NT2/D1 (cell line): ENCODE data around the gene ARFGAP2.

Source experiments
- DNase-seq: peaks from one replicate; pipeline ENCODE4 v3.0.0-alpha.2; 2011; ENCODE audit warnings: low read depth, low spot score
- H3K27me3 ChIP-seq: 2 replicates; pipeline ENCODE4 v1.6.0; 2011; ENCODE audit warnings: mild to moderate bottlenecking; ENCODE audit not compliant: insufficient read length, insufficient read depth
- H3K36me3 ChIP-seq: 2 replicates; pipeline ENCODE4 v1.6.1; 2011; ENCODE audit warnings: mild to moderate bottlenecking, low read length, mixed read lengths; ENCODE audit not compliant: insufficient read depth, insufficient read length
- H3K4me1 ChIP-seq: 2 replicates; pipeline ENCODE4 v1.5.1; 2011; ENCODE audit not compliant: insufficient read depth, insufficient read length
- H3K4me3 ChIP-seq: 2 replicates; pipeline ENCODE4 v1.5.1; 2011; ENCODE audit warnings: low read depth; ENCODE audit not compliant: insufficient read length
- H3K9ac ChIP-seq: 2 replicates; pipeline ENCODE4 v1.6.0; 2011; ENCODE audit warnings: low read depth; ENCODE audit not compliant: insufficient read length
- H3K9me3 ChIP-seq: 2 replicates; pipeline ENCODE4 v1.5.1; 2011; ENCODE audit warnings: mild to moderate bottlenecking, low read length; ENCODE audit not compliant: insufficient read depth
- SUZ12 ChIP-seq: IDR thresholded peaks from 2 replicates; pipeline ENCODE4 v1.6.1; 2011; ENCODE audit not compliant: insufficient read length, insufficient read depth; ENCODE audit errors: extremely low read depth
- YY1 ChIP-seq: IDR thresholded peaks from 2 replicates; pipeline ENCODE4 v1.6.1; 2011; ENCODE audit not compliant: insufficient read length, insufficient read depth
- ZNF274 ChIP-seq: IDR thresholded peaks from 2 replicates; pipeline ENCODE4 v1.6.1; 2011; ENCODE audit warnings: mild to moderate bottlenecking, low read depth, low read length

The ARFGAP2 gene

GRCh38 chr11:47152953-47153950, 23.4 kb downstream of the ARFGAP2 start:
- no peak for TF ChIP-seq YY1
- TF ChIP-seq ZNF274: no peak
- TF ChIP-seq SUZ12: no peak
- no peak for DNase-seq
- Histone ChIP-seq H3K4me1 (peaks cover 9% of the 10 kb centered on the region), H3K9me3 (no peaks in the 10 kb centered on the region), H3K27me3 (no peaks in the 10 kb centered on the region), H3K4me3 (no peak overlapping the region), H3K36me3 (peaks cover 12% of the 10 kb centered on the region), H3K9ac (no peak overlapping the region)

DNA sequence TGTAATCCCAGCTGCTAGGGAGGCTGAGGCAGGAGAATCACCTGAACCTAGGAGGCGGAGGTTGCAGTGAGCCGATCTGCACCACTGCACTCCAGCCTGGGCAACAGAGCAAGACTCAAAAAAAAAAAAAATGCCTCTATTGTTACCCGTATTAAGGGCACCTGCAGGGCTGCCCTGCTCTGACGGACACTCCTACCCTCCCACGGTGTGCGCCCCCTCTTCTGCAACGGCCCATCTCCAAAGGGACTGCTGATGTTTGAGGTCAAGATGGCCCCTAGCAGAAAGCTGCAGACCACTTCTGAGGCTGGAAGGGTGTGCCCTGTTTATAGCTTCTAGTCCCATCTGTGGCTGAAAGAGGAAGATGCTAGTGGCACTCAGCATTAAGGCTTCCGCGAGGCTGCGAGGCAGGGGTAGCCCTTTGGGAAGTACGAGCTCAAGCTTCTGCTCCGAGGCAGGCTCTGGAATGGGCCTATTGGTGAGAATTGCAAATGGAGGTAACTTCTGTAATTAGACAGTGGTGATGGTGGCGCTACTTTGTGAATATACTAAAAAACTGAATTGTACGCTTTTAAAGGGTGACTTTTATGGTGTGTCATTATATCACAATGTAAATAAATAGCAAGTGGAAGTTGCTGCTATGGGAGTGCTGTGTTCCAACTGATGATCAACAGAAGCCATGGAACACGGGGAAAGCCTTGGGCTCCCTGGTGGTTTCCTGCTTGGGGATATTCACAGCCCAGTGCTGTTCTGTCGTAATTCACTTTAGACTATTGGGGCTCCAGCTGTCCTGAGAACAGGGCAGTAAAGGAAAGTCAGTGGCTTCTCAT, 24.3 kb downstream of the ARFGAP2 start:
- DNase-seq: no peak
- Histone ChIP-seq H3K4me1 (peaks cover 9% of the 10 kb centered on the region), H3K36me3 (peaks cover 16% of the 10 kb centered on the region), H3K9me3 (no peaks in the 10 kb centered on the region), H3K9ac (no peak overlapping the region), H3K4me3 (no peak overlapping the region), H3K27me3 (no peaks in the 10 kb centered on the region)
- no peak for TF ChIP-seq SUZ12
- no peak for TF ChIP-seq YY1
- TF ChIP-seq ZNF274: no peak

- no peaks in the 10 kb centered on the region for H3K27me3 ChIP-seq
- DNase-seq: no peak
- peaks cover 5% of the 10 kb centered on the region for H3K36me3 ChIP-seq
- peaks cover 3% of the 10 kb centered on the region for H3K4me1 ChIP-seq
- no peaks in the 10 kb centered on the region for H3K9me3 ChIP-seq
- no peak overlapping the region for H3K9ac ChIP-seq
- TF ChIP-seq ZNF274 (no peak), YY1 (no peak), SUZ12 (no peak)
- H3K4me3 ChIP-seq: no peak overlapping the region
These were observed 26.9 kb downstream of the ARFGAP2 start for GRCh38 chr11:47149782-47150181.

GRCh38 chr11:47148903-47149531, 27.7 kb downstream of the ARFGAP2 start:
- TF ChIP-seq YY1 (no peak), ZNF274 (no peak), SUZ12 (no peak)
- H3K4me3 ChIP-seq: no peak overlapping the region
- H3K4me1 ChIP-seq: peaks cover 3% of the 10 kb centered on the region
- H3K9ac ChIP-seq: no peak overlapping the region
- H3K9me3 ChIP-seq: no peaks in the 10 kb centered on the region
- H3K36me3 ChIP-seq: peaks cover 5% of the 10 kb centered on the region
- no peaks in the 10 kb centered on the region for H3K27me3 ChIP-seq
- DNase-seq: no peak

GRCh38 chr11:47148270-47148669, 28.4 kb downstream of the ARFGAP2 start:
- no peak for TF ChIP-seq SUZ12
- no peak for TF ChIP-seq ZNF274
- no peak for TF ChIP-seq YY1
- no peaks in the 10 kb centered on the region for H3K27me3 ChIP-seq
- no peak for DNase-seq
- no peak overlapping the region for H3K9ac ChIP-seq
- H3K4me1 ChIP-seq: peaks cover 3% of the 10 kb centered on the region
- no peaks in the 10 kb centered on the region for H3K9me3 ChIP-seq
- no peak overlapping the region for H3K4me3 ChIP-seq
- H3K36me3 ChIP-seq: peaks cover 5% of the 10 kb centered on the region

DNA sequence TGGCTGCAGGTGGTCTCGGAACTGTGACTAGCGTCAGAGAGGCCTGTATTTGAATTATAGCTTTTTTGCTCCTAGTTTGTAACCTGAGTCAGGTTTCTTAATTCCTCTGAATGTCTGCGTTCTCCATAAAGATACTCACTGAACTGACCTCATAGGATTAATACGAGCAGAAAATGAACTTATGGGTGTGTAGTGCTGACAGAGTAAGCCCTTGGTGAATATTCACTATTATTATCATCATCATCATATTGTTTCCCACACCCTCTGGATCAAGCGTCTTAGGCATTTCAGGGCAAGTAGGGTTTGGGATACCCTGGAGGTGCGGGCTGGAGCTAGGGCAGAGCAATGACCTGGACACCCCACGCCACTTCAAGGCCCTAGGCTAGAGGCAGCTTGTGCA, 29.0 kb downstream of the ARFGAP2 start:
- peaks cover under 1% of the 10 kb centered on the region for H3K4me1 ChIP-seq
- no peaks in the 10 kb centered on the region for H3K9me3 ChIP-seq
- no peaks in the 10 kb centered on the region for H3K27me3 ChIP-seq
- no peak overlapping the region for H3K9ac ChIP-seq
- H3K36me3 ChIP-seq: peaks cover 5% of the 10 kb centered on the region
- no peak for TF ChIP-seq SUZ12
- no peak for TF ChIP-seq YY1
- TF ChIP-seq ZNF274: no peak
- H3K4me3 ChIP-seq: no peak overlapping the region
- DNase-seq: no peak
